Smooth muscle cell (in vitro differentiated cells): ENCODE measurements around the gene FASTKD3. TPM values are rescaled to one million over a fixed set of nuclear protein-coding genes. Genes with fewer than 3 reads are reported as not detected.

Experiments used
- DNase-seq: peaks from one replicate; lab custom pipeline; 2025; ENCODE audit not compliant: unreplicated experiment; lab: John Stamatoyannopoulos, UW
- H2AFZ ChIP-seq: fragments of 200-600 bp; sonication (generic); 2 replicates; pipeline ENCODE4 v1.6.0; 2016; ENCODE audit warnings: antibody characterized with exemption, low read depth, mild to moderate bottlenecking
- H3F3A ChIP-seq: fragments of 200-600 bp; sonication (generic); 2 replicates; pipeline ENCODE4 v1.6.0; 2017; ENCODE audit warnings: antibody characterized with exemption, low read depth
- H3K27ac ChIP-seq: fragments of 200-600 bp; sonication (generic); 2 replicates; pipeline ENCODE4 v1.5.1; 2016; ENCODE audit warnings: low read depth, mild to moderate bottlenecking
- H3K27me3 ChIP-seq: fragments of 200-600 bp; sonication (generic); 2 replicates; pipeline ENCODE4 v1.6.1; 2016; ENCODE audit warnings: low read depth, mild to moderate bottlenecking
- H3K36me3 ChIP-seq: fragments of 200-600 bp; sonication (generic); 2 replicates; pipeline ENCODE4 v1.5.1; 2016; ENCODE audit warnings: low read depth
- H3K4me1 ChIP-seq: fragments of 200-600 bp; sonication (generic); 2 replicates; pipeline ENCODE4 v1.5.1; 2016; ENCODE audit warnings: low read depth
- H3K4me2 ChIP-seq: fragments of 200-600 bp; sonication (generic); 2 replicates; pipeline ENCODE4 v1.6.0; 2016; ENCODE audit warnings: mild to moderate bottlenecking
- H3K4me3 ChIP-seq: fragments of 200-600 bp; sonication (generic); 2 replicates; pipeline ENCODE4 v1.5.1; 2016; ENCODE audit warnings: mild to moderate bottlenecking
- H3K79me2 ChIP-seq: fragments of 200-600 bp; sonication (generic); 2 replicates; pipeline ENCODE4 v1.6.0; 2016; ENCODE audit warnings: low read depth, mild to moderate bottlenecking
- H3K9ac ChIP-seq: fragments of 200-600 bp; sonication (generic); 2 replicates; pipeline ENCODE4 v1.6.0; 2016; ENCODE audit warnings: low read depth
- H3K9me3 ChIP-seq: fragments of 200-600 bp; sonication (generic); replicated peaks from 2 replicates; pipeline ENCODE4 v1.5.1; 2016; ENCODE audit warnings: low read depth
- H4K20me1 ChIP-seq: fragments of 200-600 bp; sonication (generic); 2 replicates; pipeline ENCODE4 v1.6.0; 2016; ENCODE audit warnings: low read depth
- CTCF ChIP-seq: fragments of 200-600 bp; sonication (generic); IDR thresholded peaks from 2 replicates; pipeline ENCODE4 v1.5.1; 2017; ENCODE audit warnings: borderline replicate concordance, mild to moderate bottlenecking, antibody characterized with exemption; ENCODE audit not compliant: insufficient read depth, poor library complexity, severe bottlenecking
- WGBS: methylation state at CpG from one replicate; pipeline ENCODE4 v1.1.7; 2016; ENCODE audit warnings: low lambda C conversion rate; 5-methylcytosine and 5-hydroxymethylcytosine counted together
- polyA plus RNA-seq: library from polyadenylated mRNA; unstranded; fragments of >200 nt; fragmentation: Nextera tagmentation; extraction: Ambion mirVana; gene quantifications from 2 replicates; pipeline ENCODE4 v1.2.1, GENCODE V29; 2016
- total RNA-seq: library from RNA; depleted of rRNA; stranded (reverse); fragments of >200 nt; gene quantifications from 2 replicates; pipeline ENCODE4 v1.2.3, GENCODE V29; 2014

Gene FASTKD3
- total and polyA plus RNA-seq, 2 experiments from 2014 or later: 12.6 to 16.5 TPM

DNA sequence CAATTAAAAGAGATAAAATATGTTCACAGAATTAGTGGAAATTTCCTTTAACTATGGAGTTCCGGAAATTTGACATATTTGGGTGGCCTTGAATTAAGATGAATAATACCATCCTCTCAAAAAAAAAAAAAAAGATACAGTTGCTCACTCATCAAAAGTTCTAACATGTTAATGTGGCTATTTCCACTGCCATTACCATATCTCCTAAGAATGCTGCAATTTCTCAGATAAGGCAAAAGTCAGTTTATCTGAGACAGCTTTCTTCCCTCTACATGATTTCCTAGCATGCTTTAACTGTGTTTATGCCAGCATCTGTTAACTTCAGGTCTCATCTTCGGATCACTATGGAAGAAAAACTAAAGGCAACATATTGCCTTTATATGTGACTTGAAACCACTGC, 2.6 kb downstream of the FASTKD3 start:
- H3K36me3 ChIP-seq: peaks cover 23% of the 10 kb centered on the region
- no peak overlapping the region for H3K4me3 ChIP-seq
- no peaks in the 10 kb centered on the region for H3F3A ChIP-seq
- TF ChIP-seq CTCF: no peak
- no peak overlapping the region for H2AFZ ChIP-seq
- DNase-seq: no peak
- no peaks in the 10 kb centered on the region for H3K27me3 ChIP-seq
- H3K4me1 ChIP-seq: peaks cover 14% of the 10 kb centered on the region
- no peak overlapping the region for H3K27ac ChIP-seq
- no peak overlapping the region for H3K4me2 ChIP-seq
- H4K20me1 ChIP-seq: peaks cover 16% of the 10 kb centered on the region
- 94% methylated on average over 2 of the region's 2 CpGs for WGBS
- no peaks in the 10 kb centered on the region for H3K9me3 ChIP-seq
- H3K79me2 ChIP-seq: peaks cover 35% of the 10 kb centered on the region
- H3K9ac ChIP-seq: no peak overlapping the region

GRCh38 chr5:7857926-7858632, 10.8 kb downstream of the FASTKD3 start:
- H4K20me1 ChIP-seq: no peaks in the 10 kb centered on the region
- no peaks in the 10 kb centered on the region for H3F3A ChIP-seq
- peaks cover 6% of the 10 kb centered on the region for H3K36me3 ChIP-seq
- no peaks in the 10 kb centered on the region for H3K9me3 ChIP-seq
- no peaks in the 10 kb centered on the region for H3K4me1 ChIP-seq
- no peaks in the 10 kb centered on the region for H3K27me3 ChIP-seq
- no peak for TF ChIP-seq CTCF
- DNase-seq: no peak
- H3K9ac ChIP-seq: no peak overlapping the region
- H3K4me3 ChIP-seq: no peak overlapping the region
- WGBS: 73% methylated on average over 9 of the region's 9 CpGs
- no peak overlapping the region for H3K27ac ChIP-seq
- H3K79me2 ChIP-seq: no peaks in the 10 kb centered on the region
- no peak overlapping the region for H3K4me2 ChIP-seq
- no peak overlapping the region for H2AFZ ChIP-seq

- Histone ChIP-seq H3K27ac (no peak overlapping the region), H3K79me2 (no peaks in the 10 kb centered on the region), H3K4me1 (no peaks in the 10 kb centered on the region), H3K9ac (no peak overlapping the region), H2AFZ (no peak overlapping the region), H3K27me3 (no peaks in the 10 kb centered on the region), H3K9me3 (no peaks in the 10 kb centered on the region), H3F3A (no peaks in the 10 kb centered on the region), H3K4me2 (no peak overlapping the region), H4K20me1 (no peaks in the 10 kb centered on the region), H3K4me3 (no peak overlapping the region), H3K36me3 (no peaks in the 10 kb centered on the region)
- no peak for DNase-seq
- TF ChIP-seq CTCF: no peak
- 85% methylated on average over 5 of the region's 5 CpGs for WGBS
These were observed 11.5 kb downstream of the FASTKD3 start for GRCh38 chr5:7857361-7857760.

- Histone ChIP-seq H3K27me3 (no peaks in the 10 kb centered on the region), H4K20me1 (no peaks in the 10 kb centered on the region), H3K36me3 (no peaks in the 10 kb centered on the region), H3K27ac (no peak overlapping the region), H3K4me1 (no peaks in the 10 kb centered on the region), H3K4me2 (no peak overlapping the region), H3K9ac (no peak overlapping the region), H3K9me3 (no peaks in the 10 kb centered on the region), H3K79me2 (no peaks in the 10 kb centered on the region), H3F3A (no peaks in the 10 kb centered on the region), H3K4me3 (no peak overlapping the region), H2AFZ (no peak overlapping the region)
- no peak for DNase-seq
- WGBS: 96% methylated on average over 2 of the region's 2 CpGs
- peak; percentile 51 for TF ChIP-seq CTCF
These were observed 12.0 kb downstream of the FASTKD3 start for GRCh38 chr5:7856855-7857254.
